Right cardiac atrium (tissue), 5 donors: ENCODE measurements around the gene CAPN15. TPM values are rescaled to one million over a fixed set of nuclear protein-coding genes. Genes with fewer than 3 reads are reported as not detected.
A peak's percentile ranks its signal among the peaks of the same experiment; 100 is the strongest.

ENCODE experiments used
- ATAC-seq, 2 donors: fragments of 200-7000 bp; cut with Tn5 transposase; one replicate each; pipeline versions ENCODE4 v1.8.0 to v1.9.1; 2020; ENCODE audit warnings: moderate library complexity in 2 of 2, mild to moderate bottlenecking in 1 of 2
- DNase-seq, 3 donors: peaks; one replicate each; pipeline ENCODE4 v3.0.0-alpha.2; 2020
- H3K27ac ChIP-seq: one replicate; pipeline ENCODE4 v1.5.1; 2013; ENCODE audit warnings: mild to moderate bottlenecking, low read length, control low read depth, moderate library complexity
- H3K27me3 ChIP-seq: one replicate; pipeline ENCODE4 v1.6.1; 2013; ENCODE audit not compliant: control insufficient read depth, insufficient read depth
- H3K4me1 ChIP-seq: one replicate; pipeline ENCODE4 v1.6.1; 2013; ENCODE audit warnings: low read length; ENCODE audit not compliant: control insufficient read depth, insufficient read depth
- H3K4me3 ChIP-seq: one replicate; pipeline ENCODE4 v1.5.1; 2013; ENCODE audit warnings: low read length, control low read depth
- H3K9me3 ChIP-seq: one replicate; pipeline ENCODE4 v1.6.1; 2013; ENCODE audit warnings: low read length; ENCODE audit not compliant: control insufficient read depth
- WGBS: extraction: QIAGEN DNeasy Blood & Tissue Kit; methylation state at CpG from one replicate; pipeline ENCODE4 v1.1.7; 2013; 5-methylcytosine and 5-hydroxymethylcytosine counted together
- intact Hi-C, 4 donors: fragments of 100-400 bp; cut with DNase I; formaldehyde crosslinking; loops; one replicate each; pipeline versions ENCODE4 v1.11.0 to v1.14.0; 2022 to 2023
- polyA plus RNA-seq: library from polyadenylated mRNA; stranded (reverse); fragments of 200-250 nt; gene quantifications from one replicate; pipeline ENCODE4 v1.2.3, GENCODE V29; 2013
- total RNA-seq, 4 donors: library from RNA; stranded (reverse); fragmentation: NEBNext Ultra II Directional; extraction: Animal tissue kit (Norgen Biotek cat#: 25700); gene quantifications; one replicate each; pipeline ENCODE4 v1.2.1, GENCODE V29; 2021
- donor health status: healthy with polysubstance abuse.
- donor health status: DM: no; HTN: yes; CAD: no.
- donor health status: DM: no; HTN: no; CAD: no.
- donor health status: DM: no; HTN: yes; CAD: no; lungs with severe emphysema.
- donor health status: DM: yes; HTN: yes; CAD: no.

The CAPN15 gene
- total and polyA plus RNA-seq, 5 donors: 15.4 to 22.1 (median 18.2) TPM

DNA sequence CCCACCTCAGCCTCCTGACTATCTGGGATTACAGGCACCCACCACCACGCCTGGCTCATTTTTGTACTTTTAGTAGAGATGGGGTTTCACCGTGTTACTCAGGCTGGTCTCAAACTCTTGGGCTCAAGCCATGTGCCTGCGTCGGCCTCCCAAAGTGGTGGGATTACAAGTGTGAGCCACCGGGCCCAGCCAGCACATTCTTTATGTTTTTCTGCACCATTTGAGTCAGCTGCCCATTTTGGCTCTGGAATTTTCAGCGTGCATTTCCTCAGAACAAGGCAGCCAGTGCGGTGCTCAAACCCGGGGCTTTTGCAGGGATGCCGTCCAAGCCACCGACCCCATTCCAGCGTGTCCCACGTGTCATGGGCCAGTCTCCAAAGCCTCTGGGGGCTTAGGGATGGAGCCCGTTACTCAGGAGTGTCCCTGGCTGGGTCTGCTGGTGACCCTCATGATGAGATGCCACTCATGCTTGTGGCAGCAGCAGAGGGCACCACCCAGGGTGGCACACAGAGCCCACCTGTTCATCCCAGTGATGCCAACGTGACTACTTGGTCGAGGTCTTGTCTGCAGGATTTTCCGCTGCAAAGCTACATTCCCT is 58.6 kb downstream of the CAPN15 start:
- ATAC-seq (no peak), DNase-seq (peak in 1 of 3 donors; percentile 44)
- Histone ChIP-seq H3K4me1 (no peaks in the 10 kb centered on the region), H3K9me3 (no peaks in the 10 kb centered on the region), H3K27ac (no peak overlapping the region), H3K27me3 (no peaks in the 10 kb centered on the region), H3K4me3 (no peak overlapping the region)
- intact Hi-C loops: loop anchor here in 2 of 4 donors (5.0 to 10.0 kb wide), 2 partner anchors 76 to 79 kb away; partner anchors contain the start of gene RHOT2 (in 1 of the 2)
- 41% methylated on average over 16 of the region's 16 CpGs for WGBS

DNA sequence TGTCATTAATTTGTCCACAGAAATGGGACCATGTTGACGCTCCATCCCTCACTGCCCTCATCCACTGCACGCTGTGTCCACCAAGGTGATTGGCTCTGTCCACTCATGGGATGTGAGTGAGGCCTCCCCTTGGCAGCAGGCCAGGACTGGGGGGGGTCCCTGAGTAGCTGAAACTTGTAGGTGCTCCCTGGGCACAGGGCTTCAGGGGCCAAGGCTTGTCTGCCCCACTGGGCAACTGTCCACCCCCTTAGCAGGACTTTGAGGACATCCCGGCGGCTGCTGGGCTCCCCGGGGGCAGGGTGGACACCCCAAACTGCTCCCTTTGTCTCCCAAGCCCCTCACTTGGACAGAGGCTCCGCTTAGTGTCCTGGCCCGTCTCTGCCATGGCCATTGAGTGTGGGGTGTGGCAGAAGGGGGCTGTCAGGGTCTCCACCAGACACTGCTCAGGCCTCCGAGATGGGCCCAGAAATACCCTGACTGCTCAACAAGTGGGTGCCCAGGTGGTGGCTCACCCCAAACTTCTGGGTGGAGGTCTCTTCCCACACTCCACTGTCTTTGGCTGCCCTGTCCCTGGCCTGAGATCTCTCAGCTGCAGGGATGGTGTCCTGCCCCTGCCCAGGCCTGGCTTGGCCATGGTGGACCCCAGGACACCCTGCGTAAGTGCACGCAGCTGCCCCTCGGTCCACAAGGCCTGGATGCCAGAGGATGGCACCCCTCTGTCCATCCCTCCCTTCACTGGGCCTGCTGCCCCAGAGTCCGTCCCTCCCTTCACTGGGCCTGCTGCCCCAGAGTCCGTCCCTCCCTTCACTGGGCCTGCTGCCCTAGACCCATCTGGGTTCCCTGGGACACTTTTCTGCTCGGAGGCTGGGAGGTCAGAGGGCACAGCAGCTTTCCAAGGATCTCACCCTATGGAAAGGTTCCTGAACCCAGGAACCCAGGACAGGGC is 59.4 kb downstream of the CAPN15 start:
- Histone ChIP-seq H3K27me3 (no peaks in the 10 kb centered on the region), H3K4me1 (no peaks in the 10 kb centered on the region), H3K27ac (peak overlapping the region; percentile 31), H3K9me3 (no peaks in the 10 kb centered on the region), H3K4me3 (no peak overlapping the region)
- intact Hi-C loops: loop anchor here in 2 of 4 donors (5.0 to 10.0 kb wide), 2 partner anchors 75 to 78 kb away; partner anchors contain the start of gene RHOT2 (in 1 of the 2)
- ATAC-seq (peak in 1 of 2 donors; percentile 4), DNase-seq (peak; percentile 75 to 90 (median 80))
- WGBS: 64% methylated on average over 14 of the region's 14 CpGs

DNA sequence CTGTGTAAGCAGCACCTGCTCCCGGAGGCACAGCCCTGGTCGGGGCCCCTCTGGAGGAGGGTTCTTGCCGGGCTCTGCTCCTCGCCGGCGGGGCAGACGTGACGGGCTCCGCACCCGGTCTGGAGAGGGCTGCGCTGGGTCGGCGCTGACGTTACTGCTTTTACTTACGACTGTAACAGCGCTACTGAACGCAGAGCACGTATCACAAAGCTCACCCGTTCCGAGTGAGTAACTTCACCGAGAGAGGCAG is 61.1 kb downstream of the CAPN15 start:
- WGBS: under 1% methylated on average over 21 of the region's 21 CpGs
- no peaks in the 10 kb centered on the region for H3K4me1 ChIP-seq
- peak overlapping the region; percentile 89 for H3K27ac ChIP-seq
- peak; percentile 51 to 76 (median 71) for DNase-seq
- intact Hi-C loops: loop anchor here in 2 of 4 donors (5.0 to 10.0 kb wide), 2 partner anchors 74 to 76 kb away; partner anchors contain the start of gene RHOT2 (in 1 of the 2)
- no peaks in the 10 kb centered on the region for H3K27me3 ChIP-seq
- ATAC-seq: no peak
- no peaks in the 10 kb centered on the region for H3K9me3 ChIP-seq
- H3K4me3 ChIP-seq: peak overlapping the region; percentile 73

DNA sequence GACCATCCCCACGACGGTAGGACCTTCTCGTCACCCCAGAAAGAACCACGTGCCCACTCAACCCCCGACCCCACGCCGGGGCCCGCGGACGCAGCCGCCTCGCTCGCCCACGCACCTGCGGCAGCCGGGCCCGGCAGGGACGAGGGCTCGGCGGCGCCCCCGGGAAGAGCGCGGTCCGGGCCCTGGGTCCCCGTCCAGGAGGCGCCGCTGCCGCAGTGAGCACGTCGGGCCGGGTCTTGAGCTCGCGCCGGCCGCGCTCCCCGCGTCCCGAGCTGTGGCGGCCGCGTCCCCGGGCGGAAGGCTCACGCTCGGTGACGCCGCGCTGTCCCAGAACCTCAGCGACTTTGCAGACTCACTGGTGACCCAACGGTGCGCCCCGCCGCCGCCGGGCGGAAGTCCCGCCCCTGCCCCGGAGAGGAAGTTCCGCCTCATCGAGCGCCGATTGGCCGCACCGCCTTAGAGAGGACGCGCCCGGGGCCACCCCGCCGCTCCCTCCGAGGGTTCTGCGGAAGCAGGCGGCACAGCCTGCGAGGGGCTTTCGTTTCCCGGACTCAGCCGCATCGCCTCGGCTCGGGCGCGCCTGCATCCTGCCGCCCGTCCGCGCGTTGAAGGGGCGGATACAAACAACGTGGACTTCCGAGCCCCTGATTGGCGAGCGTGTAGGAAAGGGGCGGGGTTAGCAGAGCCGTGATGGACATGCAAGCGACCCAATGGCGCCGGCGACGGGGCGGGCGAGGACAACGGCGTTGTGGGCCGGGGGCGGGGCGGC is 61.6 kb downstream of the CAPN15 start:
- Histone ChIP-seq H3K9me3 (no peaks in the 10 kb centered on the region), H3K4me1 (no peaks in the 10 kb centered on the region), H3K4me3 (peak overlapping the region; percentile 73), H3K27me3 (no peaks in the 10 kb centered on the region), H3K27ac (peak overlapping the region; percentile 89)
- ATAC-seq: peak; percentile 91 to 92
- intact Hi-C loops: loop anchor here in 2 of 4 donors (5.0 to 10.0 kb wide), 2 partner anchors 73 to 76 kb away; partner anchors contain the start of gene RHOT2 (in 1 of the 2)
- peak; percentile 96 to 99 (median 98) for DNase-seq
- under 1% methylated on average over 107 of the region's 107 CpGs for WGBS

DNA sequence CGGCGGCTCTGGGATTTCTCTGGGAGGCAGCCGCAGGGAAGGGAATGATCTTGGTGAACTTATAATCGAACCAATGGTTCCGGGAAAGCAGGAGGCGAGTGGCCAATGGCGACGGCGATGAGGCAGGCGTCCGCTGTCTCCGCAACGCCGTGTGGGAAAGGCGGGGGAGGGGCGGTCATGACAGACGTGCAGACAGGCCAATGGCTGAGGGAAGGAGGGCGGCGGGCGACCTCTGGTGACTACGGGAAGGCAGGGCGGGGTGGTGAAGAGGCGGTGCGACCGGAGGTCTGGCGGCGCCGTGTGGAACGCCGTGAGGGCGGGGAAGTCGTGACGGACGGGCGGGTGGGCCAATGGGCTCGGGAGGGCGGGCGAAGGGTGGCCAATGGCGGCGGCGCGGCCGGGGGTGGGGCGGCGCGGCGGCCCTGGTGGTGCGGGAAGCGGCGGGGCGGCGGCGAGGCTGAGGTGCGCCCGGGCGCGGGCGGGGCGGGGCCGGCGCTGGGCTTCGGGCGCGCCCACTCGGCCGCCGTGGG is 62.2 kb downstream of the CAPN15 start, which contains the start of gene RAB40C:
TSS of gene RAB40C (plus strand) at position 409 of the 530 bp plus-strand sequence. CDS start 226 bp downstream, outside the sequence.
- no peaks in the 10 kb centered on the region for H3K9me3 ChIP-seq
- H3K4me1 ChIP-seq: no peaks in the 10 kb centered on the region
- H3K27ac ChIP-seq: peak within 1 kb of the TSS; percentile 89
- intact Hi-C loops: loop anchor here in 2 of 4 donors (5.0 to 10.0 kb wide), 2 partner anchors 73 to 75 kb away; partner anchors contain the start of gene RHOT2 (in 1 of the 2)
- WGBS: 1% methylated on average over 65 of the region's 67 CpGs
- H3K27me3 ChIP-seq: no peaks in the 10 kb centered on the region
- DNase-seq: peak; percentile 99 to 100 (median 100)
- H3K4me3 ChIP-seq: peak within 1 kb of the TSS; percentile 73
- ATAC-seq: peak; percentile 95 to 96

DNA sequence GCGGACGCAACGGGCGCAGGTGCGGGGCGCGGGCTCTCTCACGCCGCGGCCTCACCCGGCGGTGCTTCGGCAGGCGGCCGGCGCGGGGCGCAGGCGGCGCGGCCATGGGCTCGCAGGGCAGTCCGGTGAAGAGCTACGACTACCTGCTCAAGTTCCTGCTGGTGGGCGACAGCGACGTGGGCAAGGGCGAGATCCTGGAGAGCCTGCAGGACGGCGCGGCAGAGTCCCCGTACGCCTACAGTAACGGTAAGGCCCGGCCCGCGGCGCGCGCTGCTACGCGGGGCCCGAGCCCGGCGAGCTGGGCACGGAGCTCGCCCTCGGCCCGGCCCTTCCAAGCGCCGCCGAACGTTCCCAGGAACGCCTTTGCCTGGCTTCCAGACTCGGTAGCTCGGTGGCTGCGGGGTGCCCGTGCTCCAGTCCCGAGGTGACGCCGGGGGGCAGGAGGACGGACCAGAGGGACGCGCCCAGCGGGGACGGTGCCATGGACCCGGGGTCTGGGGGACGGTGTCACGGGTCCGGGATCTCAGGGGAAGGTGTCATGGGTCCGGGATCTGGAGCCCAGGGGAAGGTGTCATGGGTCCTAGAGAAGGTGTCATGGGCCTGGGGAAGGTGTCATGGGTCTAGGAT is 62.8 kb downstream of the CAPN15 start:
- under 1% methylated on average over 71 of the region's 71 CpGs for WGBS
- peak overlapping the region; percentile 73 for H3K4me3 ChIP-seq
- H3K27me3 ChIP-seq: no peaks in the 10 kb centered on the region
- H3K27ac ChIP-seq: peak overlapping the region; percentile 56
- DNase-seq (peak; percentile 55 to 78 (median 76)), ATAC-seq (no peak)
- no peaks in the 10 kb centered on the region for H3K9me3 ChIP-seq
- no peaks in the 10 kb centered on the region for H3K4me1 ChIP-seq
- intact Hi-C loops: no loop called here

DNA sequence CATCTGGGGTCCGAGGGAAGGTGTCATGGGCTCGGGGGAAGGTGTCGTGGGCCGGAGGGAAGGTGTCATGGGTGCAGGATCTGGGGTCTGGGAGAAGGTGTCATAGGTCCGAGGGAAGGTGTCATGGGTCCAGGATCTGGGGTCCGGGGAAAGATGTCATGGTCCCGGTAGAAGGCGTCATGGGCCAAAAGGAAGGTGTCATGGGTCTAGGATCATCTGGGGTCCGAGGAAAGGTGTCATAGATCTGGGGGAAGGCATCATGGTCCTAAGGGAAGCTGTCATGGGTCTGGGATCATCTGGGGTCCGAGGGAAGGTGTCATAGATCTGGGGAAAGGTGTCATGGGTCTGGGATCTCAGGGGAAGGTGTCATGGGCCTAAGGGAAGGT is 63.3 kb downstream of the CAPN15 start:
- Histone ChIP-seq H3K9me3 (no peaks in the 10 kb centered on the region), H3K4me3 (peak overlapping the region; percentile 73), H3K27ac (no peak overlapping the region), H3K27me3 (no peaks in the 10 kb centered on the region), H3K4me1 (no peaks in the 10 kb centered on the region)
- 43% methylated on average over 10 of the region's 10 CpGs for WGBS
- ATAC-seq: no peak
- no peak for DNase-seq
- intact Hi-C loops: no loop called here

DNA sequence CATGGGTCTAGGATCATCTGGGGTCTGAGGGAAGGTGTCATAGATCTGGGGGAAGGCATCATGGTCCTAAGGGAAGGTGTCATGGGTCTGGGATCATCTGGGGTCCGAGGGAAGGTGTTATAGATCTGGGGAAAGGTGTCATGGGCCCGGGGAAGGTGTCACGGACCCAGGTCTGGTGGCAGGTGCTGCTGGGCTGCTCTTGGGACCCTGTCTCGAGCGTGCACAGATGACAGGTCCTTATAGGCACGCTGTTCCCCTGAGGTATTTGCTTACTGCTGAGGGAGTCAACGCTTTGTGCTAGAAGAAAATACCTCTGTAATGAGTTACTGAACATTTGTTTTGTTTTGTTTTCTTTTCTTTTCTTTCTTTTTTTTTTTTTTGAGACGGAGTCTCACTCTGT is 63.7 kb downstream of the CAPN15 start:
- H3K27ac ChIP-seq: no peak overlapping the region
- peak in 2 of 3 donors; percentile 26 to 52 for DNase-seq
- H3K9me3 ChIP-seq: no peaks in the 10 kb centered on the region
- H3K4me1 ChIP-seq: no peaks in the 10 kb centered on the region
- intact Hi-C loops: no loop called here
- H3K4me3 ChIP-seq: no peak overlapping the region
- no peak for ATAC-seq
- WGBS: 86% methylated on average over 8 of the region's 8 CpGs
- no peaks in the 10 kb centered on the region for H3K27me3 ChIP-seq

DNA sequence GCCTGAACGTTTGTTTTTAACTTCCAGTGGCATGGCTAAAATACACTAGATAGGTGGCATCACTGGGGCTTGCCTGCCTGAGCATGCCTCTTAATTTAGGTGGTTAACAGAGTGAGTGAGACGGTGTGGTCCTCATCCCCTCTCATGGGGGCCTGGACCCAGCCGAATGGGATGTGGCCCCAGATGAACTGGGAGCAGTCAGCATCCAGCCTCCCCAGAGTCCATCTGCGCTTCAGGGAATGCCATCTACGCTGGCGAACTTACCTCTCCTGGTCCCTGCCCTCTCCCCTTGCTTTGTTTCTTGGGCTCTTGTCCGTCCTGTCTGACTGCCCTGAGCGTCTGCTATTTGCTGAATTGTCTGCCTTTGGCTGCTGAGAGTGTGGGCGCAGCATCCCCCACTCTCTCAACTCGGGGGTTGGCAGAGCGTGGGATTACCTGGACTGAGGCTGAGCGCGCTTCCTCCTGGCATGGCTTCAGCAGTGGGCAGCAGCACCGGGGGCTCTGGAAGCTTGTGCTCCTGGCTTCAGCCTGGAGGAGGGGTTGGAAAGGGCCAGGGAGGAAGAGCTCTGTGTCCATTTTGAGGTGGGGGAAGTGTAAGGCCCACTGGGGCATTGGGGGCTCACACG is 64.5 kb downstream of the CAPN15 start:
- Histone ChIP-seq H3K27me3 (no peaks in the 10 kb centered on the region), H3K27ac (no peak overlapping the region), H3K9me3 (no peaks in the 10 kb centered on the region), H3K4me3 (no peak overlapping the region), H3K4me1 (no peaks in the 10 kb centered on the region)
- DNase-seq: peak in 1 of 3 donors; percentile 33
- no peak for ATAC-seq
- 87% methylated on average over 15 of the region's 15 CpGs for WGBS
- intact Hi-C loops: no loop called here
